Measurements from ENCODE around the gene SMG6.
"Not testable (repeated sequence)": the region's sequence is repeated elsewhere in the genome, so short reads cannot be mapped to it uniquely, and the experiment has no call there.

Gene SMG6

GRCh38 chr17:2321399-2321798 is 17.8 kb upstream of the SMG6 start:
- no peak for ATAC-seq
- TF ChIP-seq TOX (CRISPR knock-in tag; IDR thresholded peaks at IDR 0.05; ENCODE audit: borderline replicate concordance) (no peak), BACH2 (CRISPR knock-in tag; IDR thresholded peaks at IDR 0.05; ENCODE audit: borderline replicate concordance) (no peak), PPARA (CRISPR knock-in tag; IDR thresholded peaks at IDR 0.05; ENCODE audit: borderline replicate concordance) (no peak)

DNA sequence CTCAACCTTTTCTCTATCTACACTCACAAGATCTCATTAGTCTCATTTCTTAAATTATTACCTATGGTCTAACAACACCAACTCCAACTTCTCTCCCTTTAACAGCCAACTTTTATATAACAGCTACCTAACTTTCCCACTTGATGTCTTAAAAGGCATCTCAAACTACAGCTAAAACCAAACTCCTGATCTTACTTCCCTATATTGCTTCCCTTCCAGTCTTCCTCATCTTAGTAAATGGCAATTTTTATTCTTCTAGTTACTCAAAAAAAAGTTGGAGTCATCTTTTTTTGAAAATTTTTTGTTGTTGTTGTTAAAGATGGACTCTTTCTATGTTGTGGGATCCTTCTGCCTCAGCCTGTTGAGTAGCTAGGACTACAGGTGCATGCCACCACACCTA is 15.5 kb upstream of the SMG6 start:
- no peak; the same call in 2 of the 3 replicates for ATAC-seq
- no peak for TF ChIP-seq ZC3H10 (CRISPR knock-in tag; IDR thresholded peaks at IDR 0.05)
- TF ChIP-seq ZNF565 (CRISPR knock-in tag; conservative IDR thresholded peaks at IDR 0.05; ENCODE audit: low read depth), result no peak
- no peak for TF ChIP-seq PPARA (CRISPR knock-in tag; IDR thresholded peaks at IDR 0.05; ENCODE audit: borderline replicate concordance)
- no peak for TF ChIP-seq ZNF70 (CRISPR knock-in tag; IDR thresholded peaks at IDR 0.05)
- TF ChIP-seq, protein P1, sequence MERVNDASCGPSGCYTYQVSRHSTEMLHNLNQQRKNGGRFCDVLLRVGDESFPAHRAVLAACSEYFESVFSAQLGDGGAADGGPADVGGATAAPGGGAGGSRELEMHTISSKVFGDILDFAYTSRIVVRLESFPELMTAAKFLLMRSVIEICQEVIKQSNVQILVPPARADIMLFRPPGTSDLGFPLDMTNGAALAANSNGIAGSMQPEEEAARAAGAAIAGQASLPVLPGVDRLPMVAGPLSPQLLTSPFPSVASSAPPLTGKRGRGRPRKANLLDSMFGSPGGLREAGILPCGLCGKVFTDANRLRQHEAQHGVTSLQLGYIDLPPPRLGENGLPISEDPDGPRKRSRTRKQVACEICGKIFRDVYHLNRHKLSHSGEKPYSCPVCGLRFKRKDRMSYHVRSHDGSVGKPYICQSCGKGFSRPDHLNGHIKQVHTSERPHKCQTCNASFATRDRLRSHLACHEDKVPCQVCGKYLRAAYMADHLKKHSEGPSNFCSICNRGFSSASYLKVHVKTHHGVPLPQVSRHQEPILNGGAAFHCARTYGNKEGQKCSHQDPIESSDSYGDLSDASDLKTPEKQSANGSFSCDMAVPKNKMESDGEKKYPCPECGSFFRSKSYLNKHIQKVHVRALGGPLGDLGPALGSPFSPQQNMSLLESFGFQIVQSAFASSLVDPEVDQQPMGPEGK (CRISPR knock-in tag; IDR thresholded peaks at IDR 0.05; ENCODE audit: borderline replicate concordance), result no peak
- no peak for TF ChIP-seq TCF4 (CRISPR knock-in tag; IDR thresholded peaks at IDR 0.05; ENCODE audit: borderline replicate concordance)
- no peak for TF ChIP-seq BACH2 (CRISPR knock-in tag; IDR thresholded peaks at IDR 0.05; ENCODE audit: borderline replicate concordance)
- no peak for TF ChIP-seq ZFP3 (CRISPR knock-in tag; IDR thresholded peaks at IDR 0.05)
- no peak for TF ChIP-seq CSRNP3 (CRISPR knock-in tag; IDR thresholded peaks at IDR 0.05)

- ATAC-seq, result no peak
- TF ChIP-seq GLIS3 (CRISPR knock-in tag; IDR thresholded peaks at IDR 0.05) (no peak), CSRNP3 (CRISPR knock-in tag; IDR thresholded peaks at IDR 0.05) (no peak), ZC3H10 (CRISPR knock-in tag; IDR thresholded peaks at IDR 0.05) (no peak), TSHZ2 (CRISPR knock-in tag; IDR thresholded peaks at IDR 0.05) (no peak), BACH2 (CRISPR knock-in tag; IDR thresholded peaks at IDR 0.05; ENCODE audit: borderline replicate concordance) (no peak), OSR1 (CRISPR knock-in tag; IDR thresholded peaks at IDR 0.05) (no peak), TCF4 (CRISPR knock-in tag; IDR thresholded peaks at IDR 0.05; ENCODE audit: borderline replicate concordance) (no peak), RARB (CRISPR knock-in tag; IDR thresholded peaks at IDR 0.05) (no peak), ARNTL (CRISPR knock-in tag; IDR thresholded peaks at IDR 0.05; ENCODE audit: borderline replicate concordance, low read depth) (no peak), ZNF565 (CRISPR knock-in tag; conservative IDR thresholded peaks at IDR 0.05; ENCODE audit: low read depth) (no peak), SNAI2 (CRISPR knock-in tag; IDR thresholded peaks at IDR 0.05) (no peak), TOX (CRISPR knock-in tag; IDR thresholded peaks at IDR 0.05; ENCODE audit: borderline replicate concordance) (no peak), ZNF70 (CRISPR knock-in tag; IDR thresholded peaks at IDR 0.05) (no peak), ISL1 (CRISPR knock-in tag; IDR thresholded peaks at IDR 0.05) (no peak), ZFP3 (CRISPR knock-in tag; IDR thresholded peaks at IDR 0.05) (no peak), ESRRG (CRISPR knock-in tag; IDR thresholded peaks at IDR 0.05) (no peak)
- TF ChIP-seq, protein P1 (CRISPR knock-in tag; IDR thresholded peaks at IDR 0.05; ENCODE audit: borderline replicate concordance), result no peak
- TF ChIP-seq, protein P2, sequence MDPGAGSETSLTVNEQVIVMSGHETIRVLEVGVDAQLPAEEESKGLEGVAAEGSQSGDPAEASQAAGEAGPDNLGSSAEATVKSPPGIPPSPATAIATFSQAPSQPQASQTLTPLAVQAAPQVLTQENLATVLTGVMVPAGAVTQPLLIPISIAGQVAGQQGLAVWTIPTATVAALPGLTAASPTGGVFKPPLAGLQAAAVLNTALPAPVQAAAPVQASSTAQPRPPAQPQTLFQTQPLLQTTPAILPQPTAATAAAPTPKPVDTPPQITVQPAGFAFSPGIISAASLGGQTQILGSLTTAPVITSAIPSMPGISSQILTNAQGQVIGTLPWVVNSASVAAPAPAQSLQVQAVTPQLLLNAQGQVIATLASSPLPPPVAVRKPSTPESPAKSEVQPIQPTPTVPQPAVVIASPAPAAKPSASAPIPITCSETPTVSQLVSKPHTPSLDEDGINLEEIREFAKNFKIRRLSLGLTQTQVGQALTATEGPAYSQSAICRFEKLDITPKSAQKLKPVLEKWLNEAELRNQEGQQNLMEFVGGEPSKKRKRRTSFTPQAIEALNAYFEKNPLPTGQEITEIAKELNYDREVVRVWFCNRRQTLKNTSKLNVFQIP (CRISPR knock-in tag; IDR thresholded peaks at IDR 0.05; ENCODE audit: borderline replicate concordance, low read depth), result no peak
- TF ChIP-seq, protein P3, sequence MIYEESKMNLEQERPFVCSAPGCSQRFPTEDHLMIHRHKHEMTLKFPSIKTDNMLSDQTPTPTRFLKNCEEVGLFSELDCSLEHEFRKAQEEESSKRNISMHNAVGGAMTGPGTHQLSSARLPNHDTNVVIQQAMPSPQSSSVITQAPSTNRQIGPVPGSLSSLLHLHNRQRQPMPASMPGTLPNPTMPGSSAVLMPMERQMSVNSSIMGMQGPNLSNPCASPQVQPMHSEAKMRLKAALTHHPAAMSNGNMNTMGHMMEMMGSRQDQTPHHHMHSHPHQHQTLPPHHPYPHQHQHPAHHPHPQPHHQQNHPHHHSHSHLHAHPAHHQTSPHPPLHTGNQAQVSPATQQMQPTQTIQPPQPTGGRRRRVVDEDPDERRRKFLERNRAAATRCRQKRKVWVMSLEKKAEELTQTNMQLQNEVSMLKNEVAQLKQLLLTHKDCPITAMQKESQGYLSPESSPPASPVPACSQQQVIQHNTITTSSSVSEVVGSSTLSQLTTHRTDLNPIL (CRISPR knock-in tag; IDR thresholded peaks at IDR 0.05; ENCODE audit: low read depth), result no peak
Measured at GRCh38 chr17:2317796-2318195, 14.2 kb upstream of the SMG6 start.

DNA sequence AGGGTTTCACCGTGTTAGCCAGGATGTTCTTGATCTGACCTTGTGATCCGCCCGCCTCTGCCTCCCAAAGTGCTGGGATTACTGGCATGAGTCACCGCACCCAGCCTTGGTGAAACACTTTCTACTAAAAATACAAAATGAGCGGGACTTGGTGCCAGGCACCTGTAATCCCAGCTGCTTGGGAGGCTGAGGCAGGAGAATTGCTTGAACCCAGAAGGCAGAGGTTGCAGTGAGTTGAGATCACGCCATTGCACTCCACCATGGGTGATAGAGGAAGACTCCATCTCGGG is 13.3 kb upstream of the SMG6 start:
- not testable (repeated sequence) for ATAC-seq
